ENCODE data around the gene TNFRSF12A.
A peak's percentile ranks its signal among the peaks of the same experiment; 100 is the strongest.

TNFRSF12A gene

DNA sequence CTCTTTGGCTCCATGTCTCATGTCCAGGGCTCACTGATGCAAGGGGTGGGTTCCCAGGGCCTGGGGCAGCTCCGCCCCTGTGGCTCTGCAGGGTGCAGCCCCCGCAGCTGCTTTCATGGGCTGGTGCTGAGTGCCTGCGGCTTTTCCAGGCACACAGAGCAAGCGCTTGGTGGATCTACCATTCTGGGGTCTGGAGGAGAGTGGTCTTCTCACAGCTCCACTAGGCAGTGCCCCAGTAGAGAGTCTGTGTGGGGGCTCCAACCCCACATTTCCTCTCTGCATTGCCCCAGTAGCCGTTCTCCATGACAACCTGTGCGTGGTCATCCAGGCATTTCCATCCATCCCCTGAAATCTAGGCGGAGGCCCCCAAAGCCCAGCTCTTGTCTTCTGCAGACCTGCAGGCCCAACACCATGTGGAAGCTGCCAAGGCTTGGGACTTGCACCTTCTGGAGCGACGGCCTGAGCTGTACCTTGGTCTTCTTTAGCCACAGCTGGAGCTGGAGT is 50.5 kb downstream of the TNFRSF12A start:
- no peak overlapping the region for H3K4me3 Mint-ChIP-seq
- ATAC-seq: no peak

DNA sequence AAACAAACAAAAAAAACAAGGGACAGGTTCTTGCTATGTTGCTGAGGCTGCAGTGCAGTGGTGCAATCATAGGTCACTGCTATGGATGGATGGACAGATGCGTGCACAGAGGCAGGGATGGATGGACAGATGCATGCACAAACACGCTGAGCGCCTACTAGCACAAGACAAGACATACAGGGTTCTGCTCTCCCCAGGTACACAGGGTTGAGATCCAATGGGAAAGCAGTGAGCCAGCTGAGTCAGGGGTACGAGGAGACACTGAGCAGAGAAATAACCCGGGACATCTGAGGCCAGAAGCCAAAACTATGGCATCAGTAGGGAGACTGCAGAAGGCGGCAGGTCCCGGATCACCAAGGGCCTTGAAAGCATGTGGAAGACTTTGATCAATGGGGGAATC is 51.5 kb downstream of the TNFRSF12A start:
- H3K4me1 Mint-ChIP-seq: peaks cover 48% of the 10 kb centered on the region
- no peak overlapping the region for H3K4me3 Mint-ChIP-seq
- H3K9me3 Mint-ChIP-seq: no peaks in the 10 kb centered on the region
- no peaks in the 10 kb centered on the region for H3K27me3 Mint-ChIP-seq
- ATAC-seq: no peak
- H3K36me3 Mint-ChIP-seq: no peaks in the 10 kb centered on the region
- H3K27ac Mint-ChIP-seq: peak overlapping the region; percentile 55

More for the DNA sequence above, 50.5 kb downstream of the TNFRSF12A start:
- Mint-ChIP-seq H3K9me3 (no peaks in the 10 kb centered on the region), H3K4me1 (peaks cover 45% of the 10 kb centered on the region), H3K27me3 (peaks cover 2% of the 10 kb centered on the region), H3K27ac (no peak overlapping the region), H3K36me3 (no peaks in the 10 kb centered on the region)
